H1 (cell line): ENCODE results near the gene TFAP2A. TPM values are rescaled to one million over a fixed set of nuclear protein-coding genes. Genes with fewer than 3 reads are reported as not detected.

Experiments
- CTCF ChIA-PET: fragments of 300-600 bp; sonication (Branson Sonifier 250); formaldehyde crosslinking; loops from one replicate; lab custom pipeline; 2021; ENCODE audit not compliant: partially characterized antibody; lab: Charles Lee
- POLR2A ChIA-PET: fragments of 300-600 bp; sonication (Branson Sonifier 250); formaldehyde crosslinking; loops from one replicate; lab custom pipeline; 2021; ENCODE audit warnings: inconsistent platforms; ENCODE audit not compliant: partially characterized antibody; lab: Charles Lee
- DNase-seq, 2 experiments: peaks; one replicate each; pipeline versions ENCODE4 v3.0.0 to v3.0.0-alpha.2; 2010 to 2022; ENCODE audit warnings: low spot score in 2 of 2, low read depth in 1 of 2, mixed read lengths in 1 of 2
- FAIRE-seq: peaks from 2 replicates; lab custom pipeline; 2011; peaks lifted over from hg19 to GRCh38; lab: Jason Lieb, UNC
- H2AFZ ChIP-seq: 2 replicates; pipeline ENCODE4 v1.8.1; 2012; ENCODE audit warnings: low read length, inconsistent platforms
- H2AK5ac ChIP-seq: 2 replicates; pipeline ENCODE4 v1.6.1; 2013; ENCODE audit warnings: low read depth, low read length
- H2BK120ac ChIP-seq: replicated peaks from 2 replicates; pipeline ENCODE3; 2013; ENCODE audit warnings: low read depth, low read length, inconsistent platforms
- H2BK12ac ChIP-seq: 2 replicates; pipeline ENCODE4 v1.6.1; 2013; ENCODE audit warnings: low read depth, low read length
- H2BK15ac ChIP-seq: 2 replicates; pipeline ENCODE4 v1.6.1; 2013; ENCODE audit warnings: low read length
- H2BK20ac ChIP-seq: 2 replicates; pipeline ENCODE4 v1.6.1; 2013; ENCODE audit warnings: low read length
- H2BK5ac ChIP-seq: 2 replicates; pipeline ENCODE4 v1.6.1; 2013; ENCODE audit warnings: low read depth, low read length
- H3K14ac ChIP-seq: 2 replicates; pipeline ENCODE4 v1.6.1; 2013; ENCODE audit warnings: inconsistent platforms; ENCODE audit not compliant: insufficient read length
- H3K18ac ChIP-seq: 2 replicates; pipeline ENCODE4 v1.6.1; 2013; ENCODE audit warnings: low read length; ENCODE audit errors: extremely low read depth
- H3K23ac ChIP-seq: 2 replicates; pipeline ENCODE4 v1.6.1; 2013; ENCODE audit warnings: inconsistent platforms; ENCODE audit not compliant: insufficient read length
- H3K23me2 ChIP-seq: 2 replicates; pipeline ENCODE4 v1.6.1; 2013; ENCODE audit warnings: low read depth, low read length
- H3K27ac ChIP-seq: 2 replicates; pipeline ENCODE4 v1.6.1; 2011; ENCODE audit warnings: low read depth, low read length, inconsistent platforms
- H3K27me3 ChIP-seq, 4 experiments: replicated peaks in 1 of 4; 1 replicate in 1 of 4; 2 replicates in 3 of 4; pipeline versions ENCODE4 v1.6.1 to v1.8.1; 2011 to 2013; ENCODE audit warnings: low read length in 3 of 4, mild to moderate bottlenecking in 3 of 4, inconsistent platforms in 2 of 4, mixed read lengths in 2 of 4, moderate library complexity in 1 of 4; ENCODE audit not compliant: control insufficient read depth in 3 of 4, insufficient read depth in 3 of 4; ENCODE audit errors: extremely low read depth in 1 of 4
- H3K36me3 ChIP-seq, 4 experiments: 2 replicates each; pipeline versions ENCODE4 v1.6.1 to v1.8.1; 2011 to 2013; ENCODE audit warnings: mild to moderate bottlenecking in 4 of 4, low read length in 3 of 4, moderate library complexity in 2 of 4, control low read depth in 1 of 4, inconsistent platforms in 1 of 4; ENCODE audit not compliant: insufficient read depth in 4 of 4, control insufficient read depth in 2 of 4
- H3K4ac ChIP-seq: replicated peaks from 2 replicates; pipeline ENCODE3; 2013; ENCODE audit warnings: low read length, low read depth, mixed read lengths, inconsistent platforms; ENCODE audit not compliant: insufficient read length
- H3K4me1 ChIP-seq, 4 experiments: replicated peaks in 1 of 4; 1 replicate in 1 of 4; 2 replicates in 3 of 4; pipeline versions ENCODE4 v1.6.1 to v1.8.1; 2011 to 2013; ENCODE audit warnings: low read length in 3 of 4, inconsistent platforms in 2 of 4, mixed read lengths in 1 of 4; ENCODE audit not compliant: insufficient read depth in 4 of 4, control insufficient read depth in 3 of 4
- H3K4me2 ChIP-seq, 2 experiments: 2 replicates each; pipeline versions ENCODE4 v1.6.1 to v1.8.1; 2011 to 2013; ENCODE audit warnings: low read depth in 2 of 2, low read length in 2 of 2, control low read depth in 1 of 2, inconsistent platforms in 1 of 2, mild to moderate bottlenecking in 1 of 2; ENCODE audit not compliant: insufficient read depth in 1 of 2
- H3K4me3 ChIP-seq, 4 experiments: fragments of 200-600, 300-600 bp in 1 of 4; sonication (generic), shearing (Covaris generic), sonication (Bioruptor Twin) in 1 of 4; 2 replicates each; pipeline versions ENCODE4 v1.5.1 to v1.8.1; 2011 to 2016; ENCODE audit warnings: low read length in 4 of 4, low read depth in 3 of 4, control low read depth in 2 of 4, inconsistent platforms in 2 of 4, mild to moderate bottlenecking in 2 of 4, mixed read lengths in 1 of 4, moderate library complexity in 1 of 4; ENCODE audit not compliant: insufficient read depth in 2 of 4; ENCODE audit errors: extremely low read depth in 1 of 4
- H3K56ac ChIP-seq: replicated peaks from 2 replicates; pipeline ENCODE3; 2013; ENCODE audit warnings: low read depth, mild to moderate bottlenecking, mixed read lengths, low read length, inconsistent platforms; ENCODE audit not compliant: insufficient read length
- H3K79me1 ChIP-seq: 2 replicates; pipeline ENCODE4 v1.6.1; 2013; ENCODE audit warnings: low read depth, low read length, control low read depth
- H3K79me2 ChIP-seq, 2 experiments: 2 replicates each; pipeline versions ENCODE4 v1.6.1 to v1.8.1; 2012 to 2013; ENCODE audit warnings: low read length in 2 of 2, mild to moderate bottlenecking in 2 of 2, inconsistent platforms in 1 of 2; ENCODE audit not compliant: insufficient read depth in 2 of 2, control insufficient read depth in 1 of 2
- H3K9ac ChIP-seq, 4 experiments: replicated peaks in 1 of 4; 1 replicate in 1 of 4; 2 replicates in 3 of 4; pipeline versions ENCODE4 v1.6.1 to v1.8.1; 2011 to 2013; ENCODE audit warnings: low read depth in 3 of 4, low read length in 3 of 4, control low read depth in 2 of 4, mild to moderate bottlenecking in 2 of 4, moderate library complexity in 2 of 4, inconsistent platforms in 1 of 4; ENCODE audit errors: extremely low read depth in 1 of 4
- H3K9me3 ChIP-seq, 2 experiments: 2 replicates each; pipeline versions ENCODE4 v1.6.1 to v1.8.1; 2012 to 2013; ENCODE audit warnings: mild to moderate bottlenecking in 2 of 2, moderate library complexity in 2 of 2, control low read depth in 1 of 2, inconsistent platforms in 1 of 2, low read depth in 1 of 2, low read length in 1 of 2, mixed read lengths in 1 of 2; ENCODE audit not compliant: insufficient read depth in 2 of 2
- H4K20me1 ChIP-seq, 2 experiments: replicated peaks in 1 of 2; 2 replicates each; pipeline versions ENCODE3 to v1.8.1; 2011 to 2013; ENCODE audit warnings: inconsistent platforms in 2 of 2, low read length in 2 of 2, mild to moderate bottlenecking in 1 of 2; ENCODE audit not compliant: insufficient read depth in 2 of 2, control insufficient read depth in 1 of 2
- H4K5ac ChIP-seq: 2 replicates; pipeline ENCODE4 v1.6.1; 2013; ENCODE audit warnings: low read length, low read depth, mixed read lengths, inconsistent platforms; ENCODE audit not compliant: insufficient read length
- H4K8ac ChIP-seq: 2 replicates; pipeline ENCODE4 v1.8.0; 2013; ENCODE audit warnings: mild to moderate bottlenecking, moderate library complexity, low read length, inconsistent platforms; ENCODE audit not compliant: insufficient read depth; ENCODE audit errors: extremely low read depth
- H4K91ac ChIP-seq: replicated peaks from 2 replicates; pipeline ENCODE3; 2013; ENCODE audit warnings: low read length, mixed read lengths, inconsistent platforms; ENCODE audit not compliant: insufficient read length
- SIRT6 ChIP-seq: IDR thresholded peaks from one replicate; pipeline ENCODE4 v1.7.1; 2012; ENCODE audit warnings: low read length, inconsistent platforms
- ZNF274 ChIP-seq: IDR thresholded peaks from 2 replicates; pipeline ENCODE4 v1.7.0; 2012; ENCODE audit warnings: low read length, borderline replicate concordance; ENCODE audit errors: extremely low read depth
- WGBS, 2 experiments: shearing (Covaris generic) in 1 of 2; methylation state at CpG; one replicate each; pipeline versions ENCODE4 v1.1.6 to v1.1.7; 2013 to 2015; ENCODE audit warnings: low lambda C conversion rate in 2 of 2, mixed read lengths in 2 of 2, inconsistent platforms in 1 of 2, low coverage in 1 of 2, missing lambda C conversion rate in 1 of 2; ENCODE audit not compliant: insufficient replicate concordance in 2 of 2, insufficient coverage in 1 of 2, insufficient read length in 1 of 2; ENCODE audit errors: extremely low coverage in 1 of 2, missing lambda C conversion rate in 1 of 2; 5-methylcytosine and 5-hydroxymethylcytosine counted together
- polyA plus RNA-seq, 7 experiments: library from polyadenylated mRNA; depleted of rRNA in 3 of 7; stranded (reverse) in 5 of 7; unstranded in 2 of 7; fragments of >200 nt in 5 of 7; fragments of 200-250 nt in 2 of 7; gene quantifications; 1 replicate in 5 of 7; 2 replicates in 1 of 7; 4 replicates in 1 of 7; pipeline versions ENCODE4 v1.2.1 to v1.2.3, GENCODE V29; 2011 to 2013; ENCODE audit warnings: missing spikeins in 2 of 7, mixed read lengths in 2 of 7
- total RNA-seq: library from RNA; stranded (reverse); fragmentation: NEBNext Ultra II Directional; extraction: Animal tissue kit (Norgen Biotek cat#: 25700); gene quantifications from 2 replicates; pipeline ENCODE4 v1.2.1, GENCODE V29; 2021

TFAP2A gene
- total and polyA plus RNA-seq, 2 of the 8 experiments (the other 6 are each of a cell fraction or from before 2014, with no cell fraction given), result 0.23 TPM; not detected in 1

- no peaks in the 10 kb centered on the region for H3K4me1 ChIP-seq
- POLR2A ChIA-PET, result no interaction called here
- H4K8ac ChIP-seq, result no peak overlapping the region
- no peak overlapping the region for H4K5ac ChIP-seq
- no peak overlapping the region for H3K18ac ChIP-seq
- no peak overlapping the region for H2AFZ ChIP-seq
- no peak overlapping the region for H3K4ac ChIP-seq
- H3K14ac ChIP-seq, result no peak overlapping the region
- no peak overlapping the region for H2BK15ac ChIP-seq
- no peaks in the 10 kb centered on the region for H3K79me1 ChIP-seq
- H3K79me2 ChIP-seq, result no peaks in the 10 kb centered on the region
- no peak for FAIRE-seq
- H3K56ac ChIP-seq, result no peak overlapping the region
- H2BK120ac ChIP-seq, result no peak overlapping the region
- no peak for DNase-seq
- H3K23ac ChIP-seq, result no peak overlapping the region
- H2BK20ac ChIP-seq, result no peak overlapping the region
- no peak overlapping the region for H2AK5ac ChIP-seq
- no peak overlapping the region for H3K9ac ChIP-seq
- no peaks in the 10 kb centered on the region for H3K9me3 ChIP-seq
- no peaks in the 10 kb centered on the region for H3K36me3 ChIP-seq
- no peak overlapping the region for H3K27ac ChIP-seq
- no peak overlapping the region for H4K91ac ChIP-seq
- no peak overlapping the region for H2BK5ac ChIP-seq
- no peak overlapping the region for H3K4me3 ChIP-seq
- no peak overlapping the region for H3K4me2 ChIP-seq
- H4K20me1 ChIP-seq, result no peaks in the 10 kb centered on the region
- H3K23me2 ChIP-seq, result no peaks in the 10 kb centered on the region
- no peak overlapping the region for H2BK12ac ChIP-seq
- 92% methylated on average over 5 of the region's 5 CpGs; no CpG with 5 or more reads in 1 of the 2 experiments for WGBS, 2 experiments
- CTCF ChIA-PET, result interaction anchor here (0.8 to 1.8 kb wide), 4 partner anchors 14 to 64 kb away, joined by 3 to 4 read pairs (median 3); no protein-coding TSS in a partner anchor
- H3K27me3 ChIP-seq, result no peaks in the 10 kb centered on the region
- TF ChIP-seq SIRT6, result no peak
- TF ChIP-seq ZNF274, result no peak
These were observed 45.0 kb downstream of the TFAP2A start for GRCh38 chr6:10369896-10370295.
